DMS 273 (cell line): Measurements from ENCODE around the gene IZUMO4.
"Not testable (repeated sequence)": the region's sequence is repeated elsewhere in the genome, so short reads cannot be mapped to it uniquely, and the experiment has no call there.

ENCODE experiments used
- DNase-seq: peaks from one replicate; lab custom pipeline; 2025; ENCODE audit not compliant: unreplicated experiment; lab: John Stamatoyannopoulos, UW

IZUMO4 gene

DNA sequence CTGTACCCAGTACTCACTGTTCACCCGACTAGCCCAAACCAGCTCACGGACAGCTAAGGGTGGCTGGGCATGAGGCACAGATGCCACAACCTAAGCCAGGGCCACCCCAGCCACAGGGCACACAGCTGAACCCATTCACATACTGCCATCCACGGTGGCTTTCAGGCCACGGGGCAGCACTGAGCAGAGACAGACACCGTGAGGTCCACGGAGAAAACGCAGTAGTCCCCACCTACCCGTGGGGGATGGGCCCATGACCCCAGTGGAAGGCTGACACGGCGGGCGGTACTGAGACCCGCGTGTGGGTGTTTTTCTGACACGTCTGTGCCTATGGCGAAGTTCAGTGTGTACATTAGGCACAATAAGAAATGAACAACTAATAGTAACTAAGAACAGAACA lies 25.5 kb downstream of the IZUMO4 start:
- DNase-seq = no peak

DNA sequence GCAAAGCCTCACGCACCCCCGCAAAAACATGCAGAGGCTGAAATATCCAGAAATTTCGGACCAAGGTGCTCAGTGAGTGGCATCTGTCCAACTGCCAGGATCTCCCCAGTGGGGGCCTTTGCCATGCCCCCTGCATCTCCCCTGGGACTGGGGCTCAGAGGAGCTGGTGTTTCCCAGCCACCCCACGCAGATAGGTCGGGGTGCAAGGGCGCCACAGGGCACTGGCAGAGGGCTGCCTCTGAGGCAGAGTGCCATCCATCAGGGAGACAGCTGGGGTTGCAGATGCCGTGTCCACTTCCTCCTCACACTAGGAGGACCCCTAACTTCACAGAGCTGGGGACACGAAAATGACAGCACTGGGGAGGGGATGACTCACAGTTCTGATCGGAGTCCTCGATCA lies 26.3 kb downstream of the IZUMO4 start:
- DNase-seq = no peak

DNA sequence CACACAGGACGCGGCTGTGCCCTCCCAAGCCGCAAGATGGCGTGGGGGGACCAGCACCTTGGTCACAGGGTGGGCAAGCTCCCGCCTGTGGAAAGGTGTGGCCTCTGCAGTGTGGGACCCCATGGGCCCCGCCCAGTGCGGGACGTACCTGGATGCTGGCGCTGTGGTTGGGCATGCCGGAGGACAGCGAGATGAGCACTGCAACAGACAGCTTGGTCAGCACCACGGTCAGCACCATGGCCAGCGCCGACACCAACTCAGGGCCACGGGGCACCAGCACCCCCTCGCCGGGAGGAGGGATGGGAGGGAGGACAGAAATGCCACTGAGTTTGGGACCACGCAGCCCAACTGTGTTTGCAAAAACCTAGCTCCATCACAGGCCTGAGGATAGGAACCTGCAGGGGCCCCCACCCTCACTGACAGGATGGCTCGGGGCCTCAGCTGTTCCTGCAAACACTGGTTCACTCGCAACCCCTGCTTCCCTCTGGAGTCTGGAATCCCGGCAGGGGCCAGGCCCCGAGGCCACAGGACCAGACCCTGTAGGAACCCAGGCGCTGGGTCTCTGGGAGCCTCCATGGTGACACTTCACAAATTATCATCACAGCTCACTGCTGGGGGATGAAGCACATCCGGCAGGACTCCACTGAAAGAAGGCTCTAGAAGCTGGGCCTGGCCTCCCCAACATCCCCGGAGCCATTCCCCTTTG lies 27.1 kb downstream of the IZUMO4 start:
- DNase-seq = no peak

DNA sequence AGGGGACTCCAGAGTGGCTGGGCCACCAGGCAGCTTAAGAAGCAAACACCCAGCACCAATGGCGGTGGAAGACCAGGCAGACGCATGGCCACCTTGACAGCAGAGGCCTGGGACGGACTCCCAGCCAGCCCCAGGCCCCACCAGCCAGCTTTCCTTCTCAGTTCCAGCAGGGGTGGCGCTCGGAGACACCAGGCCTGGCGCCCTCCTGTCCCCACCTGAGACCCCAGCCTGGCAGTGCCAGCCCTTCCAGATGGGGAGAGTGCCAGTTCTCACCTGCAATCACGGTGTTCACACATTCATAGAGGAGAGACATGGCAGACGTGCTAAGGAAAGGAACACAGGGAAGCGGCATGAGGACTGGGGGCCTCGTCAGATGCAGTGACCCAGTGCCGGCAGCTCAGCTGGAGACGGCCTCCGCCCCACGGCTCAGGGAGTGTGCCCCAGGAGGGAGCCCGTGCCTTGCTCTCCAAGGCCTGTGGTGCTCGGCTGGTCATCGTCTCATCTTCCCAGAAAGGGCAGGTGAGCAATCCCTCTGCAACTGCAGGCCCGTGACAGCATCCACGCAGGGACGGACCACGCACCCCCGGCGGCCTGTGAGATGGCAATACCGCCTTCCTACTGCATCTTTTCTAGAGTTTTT lies 30.3 kb downstream of the IZUMO4 start:
- DNase-seq = no peak

DNA sequence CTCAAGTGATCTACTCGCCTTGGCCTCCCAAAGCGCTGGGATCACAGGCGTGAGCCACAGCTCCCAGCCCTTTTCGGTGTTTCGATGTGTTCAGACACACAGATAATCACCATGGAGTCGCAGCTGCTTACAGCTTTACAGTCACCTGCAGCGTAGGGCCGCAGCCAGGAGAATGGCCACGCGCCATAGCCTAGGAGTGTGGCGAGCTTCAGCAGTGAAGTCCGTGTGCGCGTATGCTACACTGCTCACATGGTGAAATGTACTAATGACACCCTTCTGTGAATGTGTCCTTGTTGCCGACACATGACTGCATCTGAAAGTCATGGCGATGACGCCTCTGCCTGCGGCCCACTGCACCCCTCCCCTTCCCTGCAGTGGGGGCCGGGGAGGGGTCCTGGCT lies 31.0 kb downstream of the IZUMO4 start:
- no peak for DNase-seq

DNA sequence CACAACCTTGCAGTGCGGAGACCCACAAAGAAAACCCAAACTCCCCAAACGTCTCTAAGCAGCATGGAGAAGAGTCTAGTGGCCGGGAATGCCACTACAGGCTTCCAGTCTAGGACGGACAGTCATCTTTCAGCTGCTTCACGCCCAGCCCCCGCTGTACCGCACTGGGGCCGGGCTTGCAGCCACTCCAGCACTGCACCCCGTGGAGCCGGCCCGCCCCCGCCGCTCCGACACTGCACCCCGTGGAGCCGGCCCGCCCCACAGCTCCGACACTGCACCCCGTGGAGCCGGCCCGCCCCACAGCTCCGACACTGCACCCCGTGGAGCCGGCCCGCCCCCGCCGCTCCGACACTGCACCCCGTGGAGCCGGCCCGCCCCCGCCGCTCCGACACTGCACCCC lies 31.5 kb downstream of the IZUMO4 start:
- DNase-seq = not testable (repeated sequence)

DNA sequence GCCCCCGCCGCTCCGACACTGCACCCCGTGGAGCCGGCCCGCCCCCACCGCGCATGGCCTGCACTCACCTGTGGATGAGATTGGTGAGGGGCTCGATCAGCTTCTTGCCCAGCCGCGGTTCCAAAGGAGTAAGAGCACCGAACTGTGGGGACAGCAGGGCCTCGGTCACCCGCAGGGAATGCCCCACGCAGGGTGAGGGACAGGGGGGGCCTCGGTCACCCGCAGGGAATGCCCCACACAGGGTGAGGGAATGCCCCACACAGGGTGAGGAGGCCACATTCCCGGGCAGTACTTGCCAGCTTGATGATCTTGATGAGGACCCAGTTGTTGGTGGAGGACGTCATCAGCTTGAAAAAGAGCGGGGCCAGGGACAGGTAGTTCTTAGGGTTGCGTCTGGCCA lies 32.3 kb downstream of the IZUMO4 start:
- no peak for DNase-seq

DNA sequence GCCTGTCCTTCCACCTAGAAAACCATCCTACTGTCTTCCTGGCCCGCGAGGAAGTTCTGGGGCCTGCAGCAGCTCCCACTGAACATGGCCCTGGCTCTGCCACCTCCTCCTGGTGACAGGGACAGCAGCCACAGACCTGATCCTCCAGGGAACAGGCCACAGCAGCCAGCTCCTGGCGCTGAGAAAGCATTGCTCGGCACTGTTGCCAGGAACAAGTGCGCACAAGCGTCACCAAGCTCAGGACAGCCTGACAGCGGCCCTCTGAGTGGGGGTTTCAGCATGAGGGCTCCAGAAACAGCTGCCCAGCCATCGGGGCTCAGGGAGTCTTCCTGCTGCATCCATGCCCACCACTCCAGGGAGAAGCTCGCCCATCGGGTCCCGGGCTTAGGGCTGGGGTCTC lies 32.8 kb downstream of the IZUMO4 start:
- DNase-seq = no peak

DNA sequence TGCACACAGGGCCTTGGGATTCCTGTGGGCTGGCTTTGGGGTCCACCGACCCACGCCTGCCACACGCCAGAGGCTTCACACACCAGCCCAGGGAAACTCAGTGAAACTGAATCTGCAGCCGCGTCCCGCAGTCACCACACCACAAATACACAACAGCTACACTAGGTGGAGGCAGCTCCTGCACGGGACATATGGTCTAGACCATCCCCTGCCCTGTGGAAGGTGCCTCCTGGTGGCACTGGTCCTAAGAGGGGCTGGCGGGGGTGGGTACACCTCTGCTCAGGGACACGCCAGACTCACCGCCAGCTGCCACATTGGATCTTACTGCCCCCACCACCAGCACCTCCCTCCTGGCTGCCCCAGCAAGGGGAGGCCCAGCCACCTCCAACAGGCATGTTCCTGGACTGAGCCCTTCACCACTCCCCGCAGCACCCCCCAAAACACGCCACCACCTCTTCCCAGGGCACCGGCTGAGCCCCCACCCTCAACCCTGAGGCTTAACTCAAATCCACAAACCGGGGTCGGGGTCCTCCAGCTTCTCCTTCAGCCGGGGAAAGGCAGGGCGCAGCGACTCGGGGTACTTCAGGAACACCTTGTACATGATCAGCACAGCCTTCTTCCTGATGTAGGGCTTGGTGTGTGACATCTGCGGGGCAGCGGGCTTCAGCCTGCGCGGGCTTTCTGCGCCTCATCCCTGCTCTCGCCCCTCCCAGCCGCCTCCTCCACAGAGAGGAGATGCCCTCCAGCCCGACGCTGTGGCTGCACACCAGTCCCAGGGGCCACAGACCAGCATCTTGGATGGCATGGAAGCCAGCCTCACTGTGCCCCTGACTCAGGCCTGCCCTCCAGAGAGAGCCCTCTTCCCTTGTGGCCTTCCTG lies 33.4 kb downstream of the IZUMO4 start:
- DNase-seq = no peak

DNA sequence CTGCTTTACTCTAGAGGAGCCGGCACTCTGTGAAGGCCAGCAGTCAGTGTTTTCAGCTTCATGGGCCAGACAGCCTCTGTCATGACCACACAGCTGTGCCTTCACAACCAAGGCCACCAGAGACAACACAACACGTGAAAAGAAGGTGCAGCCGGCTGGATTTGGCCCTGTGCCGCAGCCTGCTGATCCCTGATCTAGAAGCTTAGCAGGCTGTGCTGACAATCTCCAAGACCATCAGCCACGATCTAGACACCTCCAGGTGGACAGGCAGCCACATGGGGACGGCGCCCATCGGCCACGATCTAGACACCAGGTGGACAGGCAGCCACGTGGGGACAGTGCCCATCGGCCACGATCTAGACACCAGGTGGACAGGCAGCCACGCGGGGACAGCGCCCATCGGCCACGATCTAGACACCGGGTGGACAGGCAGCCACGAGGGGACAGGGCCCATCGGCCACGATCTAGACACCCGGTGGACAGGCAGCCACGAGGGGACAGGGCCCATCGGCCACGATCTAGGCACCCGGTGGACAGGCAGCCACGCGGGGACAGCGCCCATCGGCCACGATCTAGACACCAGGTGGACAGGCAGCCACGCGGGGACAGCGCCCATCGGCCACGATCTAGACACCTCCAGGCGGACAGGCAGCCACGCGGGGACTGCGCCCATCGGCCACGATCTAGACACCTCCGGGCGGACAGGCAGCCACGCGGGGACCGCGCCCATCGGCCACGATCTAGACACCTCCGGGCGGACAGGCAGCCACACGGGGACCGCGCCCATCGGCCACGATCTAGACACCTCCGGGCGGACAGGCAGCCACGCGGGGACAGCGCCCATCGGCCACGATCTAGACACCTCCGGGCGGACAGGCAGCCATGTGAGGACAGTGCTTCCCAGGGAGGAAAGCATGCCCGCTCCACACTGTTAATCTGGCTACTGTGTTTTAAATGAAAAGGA lies 34.6 kb downstream of the IZUMO4 start:
- not testable (repeated sequence) for DNase-seq

DNA sequence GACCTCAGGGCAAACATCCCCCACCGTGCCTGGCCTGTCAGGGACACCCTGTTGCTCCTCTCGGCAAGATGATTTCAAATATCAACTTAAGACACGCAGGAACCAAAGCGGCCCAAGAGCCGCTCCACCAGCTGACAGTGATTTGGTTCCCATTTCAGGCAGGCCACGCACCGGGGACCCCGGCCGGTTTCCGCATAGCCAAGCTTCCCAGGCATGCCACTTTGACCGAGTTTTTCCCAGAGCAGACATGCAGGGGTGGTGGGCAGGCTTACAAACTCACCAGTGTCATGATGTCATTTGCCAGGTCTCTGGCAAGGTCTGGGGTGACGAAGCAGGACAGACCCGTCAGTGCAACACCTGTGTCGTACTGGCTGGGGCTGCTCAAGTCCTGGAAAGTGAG lies 35.5 kb downstream of the IZUMO4 start:
- DNase-seq = no peak

DNA sequence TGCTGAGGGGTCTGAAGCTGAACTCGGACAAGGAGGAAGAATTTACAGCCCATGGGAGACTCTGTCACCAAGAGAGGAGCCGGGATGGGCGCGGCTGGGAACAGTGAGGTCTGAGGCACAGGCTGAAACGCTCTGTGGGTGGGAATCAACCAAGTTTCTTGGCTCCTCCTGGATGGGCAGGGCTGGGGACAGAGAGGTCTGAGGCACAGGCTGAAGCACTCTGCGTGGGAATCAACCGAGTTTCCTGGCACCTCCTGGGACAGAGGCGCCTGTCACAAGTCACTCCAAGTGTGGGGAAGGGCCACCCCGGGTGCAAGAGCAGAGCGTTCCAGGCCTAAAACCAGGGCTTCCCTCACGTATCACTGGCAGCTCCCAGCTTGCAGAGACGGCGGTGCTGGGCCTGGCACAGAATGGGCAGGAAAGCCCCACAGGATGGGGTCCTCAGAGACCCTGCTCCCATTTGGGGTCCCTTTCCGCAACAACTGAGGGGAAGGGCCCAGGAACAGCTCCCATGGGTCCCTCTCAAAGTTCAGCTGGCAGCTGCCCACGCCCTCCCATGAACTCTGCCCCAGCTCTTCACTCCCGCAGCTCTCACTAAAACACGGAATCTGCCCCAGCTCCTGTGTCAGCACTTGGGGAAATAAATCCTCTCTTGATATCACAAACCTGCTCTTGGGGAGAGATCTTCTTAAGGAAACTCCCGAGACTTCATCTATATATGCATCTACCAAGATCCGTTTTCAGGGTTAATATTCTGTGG lies 36.2 kb downstream of the IZUMO4 start:
- no peak for DNase-seq

DNA sequence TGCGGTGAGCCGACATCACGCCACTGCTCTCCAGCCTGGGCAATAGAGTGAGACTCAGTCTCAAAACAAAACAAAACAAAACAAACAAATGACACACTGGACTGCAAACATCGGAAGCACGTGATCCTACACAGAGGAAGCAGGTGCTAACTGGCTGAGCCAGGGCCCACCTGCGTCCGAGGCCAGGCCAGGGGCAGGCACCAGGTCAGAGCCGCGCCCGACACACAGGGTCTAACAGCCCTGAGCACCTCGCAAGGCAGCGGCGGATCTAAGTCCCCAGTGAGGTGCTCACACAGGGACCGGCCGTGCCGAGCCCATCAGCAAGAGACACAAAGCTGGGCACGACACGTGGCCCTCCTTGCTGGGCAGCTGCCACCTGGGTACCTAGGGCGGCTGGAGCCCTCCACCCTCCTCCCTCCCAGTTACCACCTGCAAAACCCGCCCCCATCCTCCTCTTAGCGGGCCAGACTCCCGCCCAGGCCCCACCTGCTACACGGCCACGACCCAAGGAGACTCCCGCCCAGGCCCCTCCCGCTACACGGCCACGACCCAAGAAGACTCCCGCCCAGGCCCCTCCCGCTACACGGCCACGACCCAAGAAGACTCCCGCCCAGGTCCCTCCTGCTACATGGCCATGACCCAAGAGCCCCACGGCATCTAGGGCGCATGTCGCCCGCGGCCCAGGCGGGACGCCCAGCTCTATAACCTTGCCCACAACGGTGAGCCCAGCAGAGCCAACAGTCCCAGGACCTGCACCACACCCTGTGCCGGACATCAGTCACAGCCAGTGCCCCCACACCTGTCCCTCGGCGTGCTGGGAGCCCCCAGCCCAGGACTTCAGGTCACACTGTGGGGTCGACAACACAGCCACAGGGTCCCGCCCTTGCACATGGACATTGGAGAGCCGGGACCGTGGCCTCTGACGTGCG lies 39.0 kb downstream of the IZUMO4 start:
- no peak for DNase-seq

DNA sequence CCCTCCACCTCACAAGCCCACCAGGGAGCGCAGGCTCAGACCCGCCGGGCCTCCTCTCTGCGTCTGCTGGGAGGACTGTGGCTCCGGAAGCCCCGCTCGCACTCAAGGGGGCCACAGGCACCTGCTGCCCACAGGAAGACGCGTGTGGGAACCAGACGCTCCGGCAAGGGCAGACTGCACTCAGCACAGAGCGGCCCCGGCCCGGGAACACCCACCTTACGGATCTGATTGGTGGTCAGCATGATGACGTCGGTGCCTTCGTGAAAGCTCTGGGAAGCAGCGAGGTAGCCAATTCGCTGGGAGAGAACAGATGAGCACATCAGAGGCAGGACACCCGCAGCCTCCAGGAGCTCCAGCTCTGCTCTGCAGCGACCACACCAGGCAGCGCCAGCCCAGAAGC lies 40.1 kb downstream of the IZUMO4 start:
- DNase-seq = no peak

DNA sequence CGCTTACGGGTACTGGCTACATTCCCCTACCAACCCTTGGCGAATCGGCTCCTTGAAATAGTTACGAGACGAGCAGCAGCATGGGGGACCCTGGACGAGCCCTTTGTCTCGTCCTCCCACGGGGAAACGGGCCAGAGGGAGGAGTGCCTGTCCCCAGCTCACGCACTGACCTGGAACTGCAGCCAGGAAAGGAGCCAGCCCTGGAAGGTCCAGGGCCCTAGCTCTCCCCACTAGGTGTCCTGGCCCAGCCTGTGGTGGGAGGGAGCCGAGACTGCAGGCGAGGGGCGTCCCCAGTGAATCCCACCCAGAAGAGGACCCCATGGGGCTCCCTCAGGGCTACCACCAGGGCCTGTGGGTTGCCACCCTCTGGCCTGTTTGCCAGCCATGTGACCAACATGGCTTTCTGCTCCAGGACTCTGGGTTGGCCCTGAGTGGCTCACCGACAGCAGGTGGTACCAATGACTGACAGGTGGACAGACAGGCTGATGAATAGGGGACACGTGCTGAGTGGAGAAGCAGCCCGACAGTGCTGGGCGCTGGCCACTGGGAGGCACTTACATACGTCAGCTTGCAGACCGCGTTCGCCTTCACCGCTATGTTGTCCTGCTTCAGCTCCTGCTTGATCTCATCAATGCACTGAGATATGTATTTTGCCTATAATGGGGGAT lies 41.5 kb downstream of the IZUMO4 start:
- DNase-seq = no peak

DNA sequence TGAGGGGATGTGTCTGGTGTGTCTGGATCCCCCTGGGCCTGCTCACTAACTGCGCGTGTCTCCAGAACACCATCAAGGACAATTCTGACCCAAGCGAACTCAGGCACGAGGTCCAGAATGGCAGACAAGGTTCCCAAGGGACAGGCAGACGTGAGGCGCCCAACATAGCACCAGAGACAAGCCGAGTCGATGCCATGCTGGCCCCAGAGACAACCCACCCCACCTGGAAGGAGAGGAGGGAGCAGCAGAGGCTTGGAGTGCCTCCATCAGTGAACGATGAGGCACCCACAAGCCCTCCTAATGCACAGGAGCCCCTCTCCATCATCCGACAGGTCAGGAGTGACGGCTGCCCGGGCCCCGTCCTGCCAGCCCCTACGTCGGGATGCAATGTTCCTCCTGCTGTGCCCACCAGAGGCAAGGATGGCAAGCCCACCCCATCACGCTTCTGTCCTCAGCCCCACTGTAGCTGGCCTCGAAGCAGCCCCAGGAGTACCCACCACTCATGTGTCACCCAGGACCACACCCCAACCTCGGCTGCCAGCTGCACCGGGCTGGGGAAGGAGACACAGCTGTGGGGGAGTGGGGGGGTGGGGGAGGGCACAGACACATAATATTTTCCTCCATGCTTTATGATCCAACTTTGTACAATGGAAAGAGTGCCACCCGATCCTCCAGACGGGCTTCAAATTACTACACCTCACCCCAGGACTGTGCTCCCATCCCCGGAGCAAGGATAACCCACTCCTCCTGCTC lies 42.8 kb downstream of the IZUMO4 start:
- DNase-seq = no peak

DNA sequence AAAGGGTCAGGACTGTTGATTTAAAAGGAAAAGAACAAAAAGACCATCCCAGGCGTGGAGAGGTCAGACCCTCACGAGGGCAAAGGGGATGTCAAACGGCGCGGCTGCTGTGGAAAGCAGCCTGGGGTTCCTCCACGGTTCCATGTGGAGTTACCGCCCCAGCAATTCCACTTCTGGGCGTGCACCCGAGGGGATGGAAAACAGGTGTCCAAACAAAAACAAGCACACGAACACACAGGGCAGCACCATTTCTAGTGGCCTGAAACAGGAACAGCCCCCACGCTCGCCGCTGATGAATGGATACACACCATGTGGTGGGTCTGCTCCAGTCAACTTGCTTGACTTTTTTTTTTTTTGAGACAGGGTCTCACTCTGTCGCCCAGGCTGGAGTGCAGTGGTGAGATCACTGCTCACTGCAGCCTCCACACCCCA lies 43.4 kb downstream of the IZUMO4 start:
- DNase-seq = no peak
